HG02885 (cell line): ENCODE measurements around the gene FGF16.
"Not testable (repeated sequence)": the region's sequence is repeated elsewhere in the genome, so short reads cannot be mapped to it uniquely, and the experiment has no call there.

Experiments used
- ATAC-seq: cut with Tn5 transposase; IDR thresholded peaks from one replicate; pipeline ENCODE4 v1.9.1; 2021; ENCODE audit warnings: mild to moderate bottlenecking; ENCODE audit not compliant: unreplicated experiment, poor library complexity

Gene FGF16

GRCh38 chrX:77444545-77444944, 2.6 kb upstream of the FGF16 start:
- no peak for ATAC-seq

- ATAC-seq: no peak
Measured at GRCh38 chrX:77446029-77446585, 1.1 kb upstream of the FGF16 start.

GRCh38 chrX:77447653-77448569, 722 bp downstream of the FGF16 start:
- peak; percentile 5 for ATAC-seq

DNA sequence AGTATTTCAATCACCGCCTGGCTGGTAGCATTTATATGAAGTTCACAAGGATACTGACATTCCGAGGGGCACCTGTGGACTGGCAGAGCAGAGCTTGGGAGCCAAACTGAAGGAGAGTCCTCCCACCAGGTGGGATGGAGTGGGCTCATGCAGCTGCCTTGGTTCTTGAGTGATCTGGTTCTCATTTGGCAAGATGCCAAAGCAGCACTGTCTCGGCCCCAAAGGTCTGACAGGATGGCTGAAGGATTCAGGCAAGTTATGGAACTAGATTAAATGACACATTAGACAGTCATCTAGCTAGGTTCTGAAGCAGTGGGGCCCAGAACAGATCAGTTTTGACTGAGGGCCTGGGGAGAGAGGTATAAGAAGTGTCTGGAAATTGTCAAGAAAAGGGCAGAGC, 3.2 kb downstream of the FGF16 start:
- no peak for ATAC-seq

DNA sequence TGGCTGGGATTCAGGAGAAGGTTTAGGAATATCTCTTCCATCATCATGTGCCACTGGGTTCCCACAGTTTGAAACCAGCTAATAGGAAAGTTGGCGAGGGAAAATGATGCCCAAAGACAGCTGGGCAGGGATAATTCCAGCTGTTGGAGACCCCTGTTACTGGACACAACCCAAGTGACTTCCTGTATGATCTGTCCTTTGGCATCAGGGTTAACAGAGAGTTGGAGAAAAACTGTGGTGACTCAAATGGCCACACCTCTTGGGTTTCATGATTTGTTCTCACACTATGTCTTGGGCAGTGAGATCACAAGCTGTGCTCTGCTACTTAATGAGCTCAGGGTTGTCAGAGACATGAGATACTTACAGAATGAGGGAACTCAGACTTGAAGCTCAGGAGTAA, 3.8 kb downstream of the FGF16 start:
- peak; percentile 35 for ATAC-seq

DNA sequence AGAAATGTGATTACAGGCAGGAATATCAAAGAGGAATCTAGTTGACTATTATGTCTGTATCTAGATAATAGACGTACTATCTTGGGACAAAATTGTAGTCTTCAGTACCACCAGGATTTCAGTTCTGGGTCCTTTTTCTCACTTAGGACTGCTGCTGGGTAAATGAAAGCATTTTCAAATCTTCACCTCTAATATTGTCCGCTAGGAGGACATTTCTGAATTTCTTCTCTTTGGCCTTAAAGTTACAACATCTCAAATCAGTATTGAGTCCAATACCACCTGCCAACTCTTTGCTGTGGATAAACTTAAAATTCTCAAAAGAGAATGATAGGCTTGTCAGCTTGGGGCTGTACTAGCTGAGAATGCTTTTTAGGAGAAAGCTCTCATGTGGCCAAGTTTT, 6.0 kb downstream of the FGF16 start:
- ATAC-seq: no peak

- ATAC-seq: no peak
Measured at GRCh38 chrX:77455437-77455836, 8.2 kb downstream of the FGF16 start.

GRCh38 chrX:77484045-77484444, 36.9 kb downstream of the FGF16 start:
- ATAC-seq: no peak

DNA sequence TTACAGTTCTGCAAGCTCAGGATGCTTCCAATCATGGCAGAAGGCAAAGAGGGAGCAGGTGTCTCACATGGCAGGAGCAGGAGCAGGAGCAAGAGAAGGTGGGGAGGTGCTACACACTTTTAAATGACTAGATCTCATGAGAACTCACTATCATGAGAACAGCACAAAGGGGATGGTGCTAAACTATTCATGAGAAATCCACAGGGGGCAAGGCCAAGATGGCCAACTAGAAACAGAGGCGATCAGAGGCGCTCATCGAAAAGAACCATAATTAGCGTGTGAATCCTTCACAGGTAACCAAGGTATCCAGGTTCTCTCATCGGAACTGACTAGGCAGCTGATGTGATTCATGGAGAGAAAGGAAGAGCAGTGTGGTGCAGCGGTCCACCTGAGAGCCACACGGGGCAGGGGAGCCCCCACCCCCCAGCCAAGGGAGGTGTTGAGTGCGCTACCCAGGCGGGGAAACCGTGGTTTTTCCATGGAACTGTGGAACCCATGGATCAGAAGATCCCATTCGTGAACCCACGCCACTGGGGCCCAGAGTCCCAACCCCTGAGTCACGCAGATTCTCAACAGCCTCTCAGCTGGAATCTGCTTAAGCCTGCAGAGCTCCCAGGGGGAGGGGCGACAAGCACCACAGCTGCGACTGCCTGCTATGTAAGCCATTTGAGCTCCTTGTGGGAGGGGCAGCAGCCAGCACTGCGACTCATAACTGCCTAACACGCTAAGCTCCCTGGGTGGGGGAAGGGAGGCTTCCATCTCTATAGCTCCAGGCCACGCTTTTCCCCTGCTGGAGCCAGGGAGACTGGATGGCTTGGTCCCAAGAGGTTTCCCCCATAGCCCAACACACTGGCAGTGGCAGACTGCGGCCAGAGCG, 46.7 kb downstream of the FGF16 start:
- ATAC-seq: no peak

GRCh38 chrX:77500164-77500563, 53.0 kb downstream of the FGF16 start:
- not testable (repeated sequence) for ATAC-seq

DNA sequence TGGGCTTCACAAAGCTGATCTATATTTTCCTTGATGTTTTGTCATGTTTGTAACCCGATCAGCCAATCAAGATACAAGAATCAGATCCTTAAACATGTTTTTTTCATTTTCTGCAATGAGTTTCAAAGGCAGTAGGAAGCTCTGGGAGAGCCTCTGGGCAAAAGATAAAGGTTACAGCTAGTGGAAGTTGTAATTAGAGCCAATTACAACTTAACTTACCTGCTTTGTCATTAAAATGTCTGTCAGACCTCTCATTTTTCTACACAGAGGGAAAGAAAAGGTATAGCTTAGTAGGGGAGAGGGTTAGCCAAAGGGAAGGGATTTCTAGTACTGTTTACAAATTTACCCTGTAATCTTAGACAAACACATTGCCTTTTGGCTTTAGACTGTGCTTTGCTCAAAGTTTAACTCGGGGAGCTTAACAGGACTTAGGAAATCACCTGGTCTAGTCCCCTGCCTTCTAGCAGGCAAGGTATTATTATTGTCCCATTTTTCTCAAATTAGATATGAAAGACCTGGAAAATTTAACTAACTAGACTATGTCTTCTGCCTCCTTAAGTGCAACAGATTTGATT, 55.8 kb downstream of the FGF16 start:
- ATAC-seq: no peak

GRCh38 chrX:77505227-77505626, 58.0 kb downstream of the FGF16 start:
- ATAC-seq: no peak
